ENCODE data around the gene FNBP1.
"Not testable (repeated sequence)": the region's sequence is repeated elsewhere in the genome, so short reads cannot be mapped to it uniquely, and the experiment has no call there.

The FNBP1 gene

DNA sequence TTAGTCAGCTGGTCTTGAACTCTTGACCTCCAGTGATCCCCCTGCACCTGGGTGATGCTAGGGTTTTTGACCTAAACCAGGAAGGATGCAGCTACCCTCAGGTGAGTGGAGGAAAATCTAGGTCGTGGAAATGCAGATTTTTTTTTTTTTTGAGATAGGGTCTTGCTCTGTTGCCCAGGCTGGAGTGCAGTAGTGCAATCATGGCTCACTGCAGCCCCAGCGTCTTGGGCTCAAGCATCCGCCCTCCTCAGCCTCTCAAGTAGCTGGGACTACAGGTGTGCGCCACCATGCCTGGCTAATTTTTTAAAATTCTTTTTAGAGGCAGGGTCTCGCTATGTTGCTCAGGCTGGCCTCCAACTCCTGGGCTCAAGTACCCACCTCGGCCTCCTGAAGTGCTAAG, 51.9 kb downstream of the FNBP1 start:
- DNase-seq (ENCODE audit: low spot score), result not testable (repeated sequence)

GRCh38 chr9:129990269-129991010, 52.5 kb downstream of the FNBP1 start:
- DNase-seq (ENCODE audit: low spot score), result no peak

DNA sequence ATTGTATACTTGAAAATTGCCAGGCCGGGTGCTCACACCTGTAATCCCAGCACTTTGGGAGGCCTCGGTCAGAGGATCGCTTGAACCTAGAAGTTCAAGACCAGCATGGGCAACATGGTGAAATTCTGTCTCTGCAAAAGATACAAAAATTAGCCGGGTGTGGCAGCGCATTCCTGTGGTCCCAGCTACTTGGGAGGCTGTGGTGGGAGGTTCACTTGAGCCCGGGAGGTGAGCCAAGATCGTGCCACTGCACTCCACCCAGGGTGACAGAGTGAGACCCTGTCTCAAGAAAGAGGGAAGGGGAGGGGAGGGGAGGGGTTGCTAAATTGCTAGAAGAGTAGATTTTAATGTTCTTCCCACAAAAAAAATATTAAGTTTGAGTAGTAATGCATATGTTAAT, 53.2 kb downstream of the FNBP1 start:
- DNase-seq (ENCODE audit: low spot score), result no peak

DNA sequence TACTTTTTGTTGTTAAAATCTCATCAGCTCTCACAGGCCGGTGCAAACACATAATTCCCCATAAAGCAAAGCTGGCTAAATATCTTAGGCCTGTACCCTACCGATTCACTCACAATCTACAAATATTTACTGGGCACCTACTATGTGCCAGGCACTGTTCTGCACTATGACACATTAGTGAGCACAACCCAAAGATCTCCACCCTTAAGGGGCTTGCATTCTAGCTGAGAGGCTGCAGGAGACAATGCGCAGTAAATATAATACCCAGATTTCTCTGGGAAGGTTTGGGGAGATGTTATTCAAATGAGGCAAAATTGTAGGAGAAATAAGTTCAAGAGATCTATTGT, 53.7 kb downstream of the FNBP1 start:
- DNase-seq (ENCODE audit: low spot score), result no peak

DNA sequence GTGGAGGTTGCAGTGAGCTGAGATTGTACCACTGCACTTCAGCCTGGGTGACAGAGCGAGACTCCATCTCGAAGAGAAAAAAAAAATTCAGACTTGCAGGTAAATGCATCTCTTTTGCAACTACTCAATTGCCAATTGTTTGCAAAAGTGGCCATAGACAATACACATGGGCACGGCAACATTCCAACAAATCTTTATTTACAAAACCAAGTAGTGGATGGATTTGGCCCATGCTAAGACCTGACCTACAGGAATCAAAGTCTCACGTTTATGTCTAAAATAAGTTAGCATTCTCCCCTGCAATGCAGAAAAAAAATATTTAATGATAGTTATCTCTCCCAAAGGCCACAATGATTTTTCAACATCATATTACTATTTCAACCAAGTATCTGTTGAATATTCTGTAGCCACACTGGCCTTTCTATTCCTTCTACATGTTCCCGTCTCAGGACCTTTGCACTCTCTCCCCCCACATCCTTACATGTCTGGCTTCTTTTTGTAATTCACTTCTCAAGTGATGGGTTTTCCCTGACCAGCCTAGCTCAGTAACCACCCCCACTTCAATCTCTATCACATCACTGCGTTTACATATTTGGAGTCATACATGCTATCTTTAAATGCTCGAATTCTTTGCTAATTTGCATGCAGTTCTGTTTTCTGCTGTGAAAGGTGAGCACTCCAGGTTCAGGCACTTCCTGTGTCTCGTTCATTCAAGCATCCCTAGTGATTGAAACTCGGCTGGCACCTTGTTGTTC, 54.2 kb downstream of the FNBP1 start:
- DNase-seq (ENCODE audit: low spot score), result no peak

DNA sequence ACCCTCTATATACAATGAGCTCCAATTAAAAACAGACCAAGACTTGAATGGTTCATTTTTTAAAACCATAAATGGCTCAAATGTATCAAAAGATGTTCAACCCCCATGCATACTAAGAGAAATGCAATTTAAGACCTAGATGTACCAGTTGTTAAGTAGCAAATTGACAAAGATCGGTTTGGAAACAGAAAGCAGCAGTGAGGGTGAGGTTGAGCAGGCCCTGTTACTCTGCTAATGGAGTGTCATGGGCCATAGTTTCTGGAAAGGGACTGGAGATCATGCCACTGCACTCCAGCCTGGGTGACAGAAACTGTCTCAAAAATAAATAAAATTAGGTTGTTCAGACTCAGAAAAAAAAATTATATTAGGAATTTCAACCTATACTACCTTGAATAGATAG, 55.0 kb downstream of the FNBP1 start:
- no peak for DNase-seq (ENCODE audit: low spot score)

GRCh38 chr9:129987047-129987446, 55.9 kb downstream of the FNBP1 start:
- no peak for DNase-seq (ENCODE audit: low spot score)

DNA sequence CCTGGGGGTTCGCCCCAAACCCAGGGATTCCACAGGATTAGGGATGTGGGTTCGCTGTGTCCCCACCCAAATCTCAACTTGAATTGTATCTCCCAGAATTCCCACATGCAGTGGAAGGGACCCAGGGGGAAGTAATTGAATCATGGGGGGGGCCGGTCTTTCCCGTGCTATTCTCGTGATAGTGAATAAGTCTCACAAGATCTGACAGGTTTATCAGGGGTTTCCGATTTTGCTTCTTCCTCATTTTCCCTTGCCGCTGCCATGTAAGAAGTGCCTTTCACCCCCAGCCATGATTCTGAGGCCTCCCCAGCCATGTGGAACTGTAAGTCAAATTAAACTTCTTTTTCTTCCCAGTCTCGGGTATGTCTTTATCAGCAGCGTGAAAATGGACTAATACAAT, 58.4 kb downstream of the FNBP1 start:
- DNase-seq (ENCODE audit: low spot score), result not testable (repeated sequence)

DNA sequence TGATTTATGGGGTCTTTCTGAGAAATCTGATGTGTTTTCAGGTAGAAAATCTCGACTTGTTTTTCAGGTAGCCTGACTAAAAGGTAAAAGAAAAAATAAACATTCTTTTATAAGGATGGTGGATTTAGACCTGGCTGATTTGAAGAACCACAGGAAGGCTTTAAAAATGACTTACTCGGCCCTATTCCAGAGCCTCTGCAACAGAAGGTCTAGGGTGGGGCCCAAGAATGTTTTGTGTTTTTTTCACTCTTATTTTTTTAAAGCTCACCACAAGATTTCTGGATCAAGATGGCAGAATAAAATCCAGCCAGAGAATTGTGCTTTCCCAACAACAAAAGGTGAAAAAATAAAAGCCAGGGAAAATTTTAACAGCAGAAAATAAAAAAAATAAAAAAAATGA, 59.1 kb downstream of the FNBP1 start:
- DNase-seq (ENCODE audit: low spot score), result no peak

GRCh38 chr9:129981180-129981907, 61.6 kb downstream of the FNBP1 start:
- DNase-seq (ENCODE audit: low spot score), result peak; percentile 62

GRCh38 chr9:129980224-129980623, 62.8 kb downstream of the FNBP1 start:
- DNase-seq (ENCODE audit: low spot score), result not testable (repeated sequence)

GRCh38 chr9:129979071-129979745, 63.8 kb downstream of the FNBP1 start:
- no peak for DNase-seq (ENCODE audit: low spot score)

DNA sequence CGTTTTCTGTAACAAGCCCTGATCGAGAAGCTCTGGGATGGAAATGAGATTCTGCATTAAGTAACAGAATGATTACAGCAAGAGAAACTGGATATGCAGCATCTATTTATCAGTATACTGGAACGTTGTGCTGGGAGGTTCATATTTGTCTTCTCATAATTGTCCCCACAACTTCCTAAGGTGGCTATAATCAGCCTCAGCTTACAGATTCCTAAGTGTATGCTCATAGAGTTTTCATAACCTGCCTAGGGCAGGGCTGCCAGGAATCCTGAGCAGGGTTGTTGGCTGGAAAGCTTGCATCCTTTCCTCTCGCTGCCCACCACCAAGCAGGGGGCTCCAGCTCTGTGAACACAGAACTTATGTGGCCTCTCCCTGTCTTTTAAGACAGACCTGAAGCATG, 70.2 kb downstream of the FNBP1 start:
- no peak for DNase-seq (ENCODE audit: low spot score)

GRCh38 chr9:129968690-129969485, 74.1 kb downstream of the FNBP1 start:
- no peak for DNase-seq (ENCODE audit: low spot score)

GRCh38 chr9:129964901-129965734, 77.9 kb downstream of the FNBP1 start:
- DNase-seq (ENCODE audit: low spot score), result no peak

- DNase-seq (ENCODE audit: low spot score), result no peak
Measured at GRCh38 chr9:129962889-129963703, 79.9 kb downstream of the FNBP1 start.

GRCh38 chr9:129962451-129962864, 80.5 kb downstream of the FNBP1 start:
- DNase-seq (ENCODE audit: low spot score), result no peak

GRCh38 chr9:129958796-129959195, 84.2 kb downstream of the FNBP1 start:
- no peak for DNase-seq (ENCODE audit: low spot score)

DNA sequence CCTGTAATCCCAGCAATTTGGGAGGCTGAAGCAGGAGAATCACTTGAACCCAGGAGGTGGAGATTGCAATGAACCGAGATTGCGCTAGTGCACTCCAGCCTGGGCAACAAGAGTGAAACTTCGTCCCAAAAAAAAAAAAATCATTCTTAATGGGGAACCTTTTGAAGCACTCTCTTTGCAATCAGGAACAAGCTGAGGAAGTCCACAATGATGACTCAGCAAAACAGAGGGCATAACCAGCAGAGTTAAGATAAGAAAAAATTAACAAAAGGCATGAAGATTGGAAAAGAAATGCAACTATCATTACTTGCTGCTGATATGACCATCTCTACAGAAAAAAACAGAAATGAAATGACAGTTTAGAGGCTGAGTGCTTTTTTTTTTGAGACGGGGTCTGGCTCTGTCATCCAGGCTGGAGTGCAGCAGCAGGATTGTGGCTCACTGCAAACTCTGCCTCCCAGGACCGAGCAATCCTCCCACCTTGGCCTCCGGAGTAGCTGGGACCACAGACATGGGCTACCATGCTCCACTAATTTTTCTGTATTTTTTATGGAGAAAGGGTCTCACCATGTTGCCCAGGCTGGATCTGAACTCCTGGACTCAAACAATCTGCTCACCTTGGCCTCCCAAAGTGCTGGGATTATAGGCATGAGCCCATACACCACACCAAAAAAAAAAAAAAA, 88.0 kb downstream of the FNBP1 start:
- no peak for DNase-seq (ENCODE audit: low spot score)

Measured in HuH-7.5 (cell line).